Kidney epithelial cell (primary cell): ENCODE results near the gene ACE. TPM values are rescaled to one million over a fixed set of nuclear protein-coding genes. Genes with fewer than 3 reads are reported as not detected.

Experiments
- DNase-seq: peaks from one replicate; pipeline ENCODE4 v3.0.0-alpha.2; 2010; ENCODE audit warnings: low read depth
- H3K27me3 ChIP-seq: 2 replicates; pipeline ENCODE4 v1.6.0; 2011; ENCODE audit warnings: low read length; ENCODE audit not compliant: control insufficient read depth, insufficient read depth
- H3K36me3 ChIP-seq: 2 replicates; pipeline ENCODE4 v1.5.1; 2011; ENCODE audit warnings: low read length; ENCODE audit not compliant: control insufficient read depth, insufficient read depth
- H3K4me3 ChIP-seq: 2 replicates; pipeline ENCODE4 v1.5.1; 2011; ENCODE audit warnings: low read depth, mild to moderate bottlenecking, control low read depth, low read length
- CTCF ChIP-seq: IDR thresholded peaks from 2 replicates; pipeline ENCODE4 v1.5.1; 2011; ENCODE audit warnings: mild to moderate bottlenecking, moderate library complexity, low read length, control low read depth, inconsistent platforms; ENCODE audit not compliant: insufficient read depth, poor library complexity, severe bottlenecking
- total RNA-seq: library from RNA; depleted of rRNA; stranded (reverse); fragments of >200 nt; gene quantifications from 2 replicates; pipeline ENCODE4 v1.2.3, GENCODE V29; 2015

Gene ACE
- total RNA-seq, 1 donor from 2014 or later = 1.5 TPM

- DNase-seq = no peak
- H3K4me3 ChIP-seq = no peak overlapping the region
- H3K36me3 ChIP-seq = no peaks in the 10 kb centered on the region
- peaks cover 7% of the 10 kb centered on the region for H3K27me3 ChIP-seq
- no peak for TF ChIP-seq CTCF
These were observed 67.8 kb downstream of the ACE start for GRCh38 chr17:63544467-63545301.

- TF ChIP-seq CTCF = no peak
- no peaks in the 10 kb centered on the region for H3K36me3 ChIP-seq
- DNase-seq = no peak
- no peak overlapping the region for H3K4me3 ChIP-seq
- H3K27me3 ChIP-seq = no peaks in the 10 kb centered on the region
These were observed 69.6 kb downstream of the ACE start for GRCh38 chr17:63546308-63547082.

DNA sequence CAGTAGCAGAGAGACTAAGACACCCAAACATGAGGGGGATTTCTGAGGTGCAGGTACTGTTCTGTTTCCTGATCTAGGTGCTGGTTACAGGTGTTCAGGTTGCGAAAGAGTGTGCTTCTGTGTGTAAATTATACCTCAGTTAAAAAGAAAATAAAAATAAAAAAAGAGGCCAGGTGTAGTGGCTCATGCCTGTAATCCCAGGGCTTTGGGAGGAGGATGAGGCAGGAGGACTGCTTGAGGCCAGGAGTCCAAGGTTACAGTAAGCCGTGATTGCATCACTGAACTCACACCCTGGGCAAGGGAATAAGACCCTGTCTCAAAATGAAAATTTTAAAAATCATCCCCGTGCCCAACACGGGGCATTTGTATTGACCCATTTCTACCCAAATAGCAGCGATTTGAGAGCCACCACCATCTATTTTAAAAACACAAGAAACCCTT lies 70.2 kb downstream of the ACE start:
- TF ChIP-seq CTCF = no peak
- Histone ChIP-seq H3K27me3 (no peaks in the 10 kb centered on the region), H3K36me3 (no peaks in the 10 kb centered on the region), H3K4me3 (no peak overlapping the region)
- DNase-seq = no peak

Other genes with a start within 250 kb of the ACE start
- gene CYB561, start 30.8 kb upstream of the ACE start, total RNA-seq = 19.3 and 26.4 TPM in 2 replicates
- 0.07 and 0.21 TPM in 2 replicates for gene KCNH6, start 46.3 kb downstream of the ACE start, total RNA-seq
- 47.0 and 49.4 TPM in 2 replicates for gene DCAF7, start 73.4 kb downstream of the ACE start, total RNA-seq
- gene TACO1, start 123.8 kb downstream of the ACE start, total RNA-seq = 24.7 and 24.9 TPM in 2 replicates
- 19.8 and 25.1 TPM in 2 replicates for gene MAP3K3, start 145.4 kb downstream of the ACE start, total RNA-seq
- 153 and 158 TPM in 2 replicates for gene LIMD2, start 223.1 kb downstream of the ACE start, total RNA-seq